AG08396 (cell line): ENCODE results near the gene DTNBP1.

Experiments used
- DNase-seq: peaks from one replicate; pipeline ENCODE4 v3.0.0; 2012; ENCODE audit warnings: low spot score, mixed read lengths

Gene DTNBP1

DNA sequence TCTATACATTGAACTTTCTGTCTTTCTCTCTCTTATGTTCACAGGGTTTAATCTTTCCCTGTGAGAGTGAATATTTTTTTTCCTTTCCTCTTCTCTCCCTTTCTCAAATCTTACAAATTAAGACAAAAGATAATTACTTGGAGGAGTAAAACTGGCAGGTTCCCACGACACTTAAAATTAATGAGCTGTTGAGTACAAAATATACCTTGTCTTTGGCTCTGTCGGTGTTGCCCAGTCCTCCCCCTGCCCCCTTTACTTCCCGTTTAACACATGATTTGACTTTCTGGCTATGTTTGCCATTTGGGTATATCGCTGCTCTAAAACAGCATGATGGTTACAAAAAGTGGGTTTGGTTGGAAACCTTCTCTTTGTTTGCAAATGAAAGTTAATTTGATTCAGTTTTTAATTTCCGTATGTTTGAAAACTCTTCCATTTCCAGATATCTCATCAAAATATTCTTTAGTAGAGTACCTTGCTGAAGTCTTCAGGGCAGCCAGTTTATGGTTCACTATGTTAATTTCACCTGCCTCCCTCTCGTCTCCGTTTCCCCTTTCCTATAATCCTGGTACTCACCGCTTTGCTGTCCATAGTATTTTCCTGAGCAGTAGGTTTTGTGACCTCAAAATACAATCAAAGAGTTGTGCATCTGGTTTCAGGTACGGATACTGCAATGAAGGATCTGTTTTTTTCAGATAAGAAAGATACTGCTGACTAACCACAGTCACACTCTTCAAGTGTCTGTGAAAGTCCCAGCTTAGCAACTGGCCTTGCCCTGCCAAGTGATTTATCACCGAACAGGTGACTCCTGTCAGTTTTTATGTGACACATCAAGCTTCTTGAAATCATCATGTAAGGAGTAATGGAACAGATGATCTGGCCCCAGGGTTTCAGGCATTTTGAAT, 181.2 kb downstream of the DTNBP1 start:
- DNase-seq = no peak

GRCh38 chr6:15480525-15480924, 182.3 kb downstream of the DTNBP1 start:
- no peak for DNase-seq

DNA sequence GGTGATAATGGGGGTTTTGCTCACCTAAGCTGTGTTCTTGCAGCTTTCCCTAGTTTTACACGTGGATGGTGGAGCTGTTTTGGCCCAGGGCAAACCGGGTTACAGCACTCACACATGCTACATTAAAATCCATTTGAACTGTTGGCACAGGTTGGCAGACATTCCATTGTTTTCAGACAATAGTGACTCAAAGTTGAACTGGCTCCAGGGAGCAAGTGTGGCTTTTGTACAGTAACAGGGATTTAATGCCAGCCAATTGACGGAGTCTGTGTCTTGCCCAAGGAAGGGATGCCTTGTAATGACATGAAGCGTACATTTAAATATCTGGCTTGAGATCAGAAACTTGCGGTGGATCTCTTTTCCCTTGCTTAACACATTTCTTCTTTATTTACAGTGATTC, 183.1 kb downstream of the DTNBP1 start:
- no peak for DNase-seq

- no peak for DNase-seq
Observed at GRCh38 chr6:15477746-15478145, 185.1 kb downstream of the DTNBP1 start.

DNA sequence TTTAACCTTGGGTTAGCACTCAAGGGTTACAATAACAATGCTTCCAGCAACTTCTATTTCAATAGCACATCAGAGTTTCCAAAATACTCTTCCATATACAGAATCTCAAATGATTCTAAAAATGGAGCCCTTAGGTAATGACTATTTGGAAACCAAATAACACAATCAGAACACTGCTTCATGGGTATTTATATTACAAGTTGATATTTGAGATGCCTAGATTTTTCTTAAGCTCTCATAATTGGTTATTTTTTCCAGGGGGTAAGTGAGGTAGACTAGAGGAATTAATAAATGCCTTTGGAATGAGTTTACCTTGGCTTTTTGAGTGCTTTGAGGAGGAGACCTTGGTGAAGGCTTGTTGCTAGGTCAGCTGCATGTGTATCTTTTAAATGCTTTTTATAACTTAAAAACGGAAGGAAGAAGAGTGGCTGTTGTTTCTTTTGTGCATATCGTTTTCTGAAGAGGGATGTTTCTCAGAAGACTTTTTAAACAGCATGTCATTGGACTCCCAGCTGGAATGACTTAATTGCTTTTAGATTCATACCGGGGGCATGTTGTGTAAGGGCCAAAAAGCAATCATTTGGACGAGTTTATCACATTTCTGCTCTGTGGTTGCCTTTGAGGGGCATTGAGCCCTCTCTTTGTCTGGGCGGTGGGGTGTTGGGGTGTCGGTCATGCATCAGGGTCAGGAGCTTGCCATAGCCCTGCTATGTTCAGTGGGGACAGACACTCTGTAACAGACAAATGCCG, 186.0 kb downstream of the DTNBP1 start:
- DNase-seq = no peak

GRCh38 chr6:15475872-15476271, 187.0 kb downstream of the DTNBP1 start:
- DNase-seq = no peak

GRCh38 chr6:15475261-15475660, 187.6 kb downstream of the DTNBP1 start:
- no peak for DNase-seq

GRCh38 chr6:15474196-15474595, 188.6 kb downstream of the DTNBP1 start:
- DNase-seq = peak; percentile 54

DNA sequence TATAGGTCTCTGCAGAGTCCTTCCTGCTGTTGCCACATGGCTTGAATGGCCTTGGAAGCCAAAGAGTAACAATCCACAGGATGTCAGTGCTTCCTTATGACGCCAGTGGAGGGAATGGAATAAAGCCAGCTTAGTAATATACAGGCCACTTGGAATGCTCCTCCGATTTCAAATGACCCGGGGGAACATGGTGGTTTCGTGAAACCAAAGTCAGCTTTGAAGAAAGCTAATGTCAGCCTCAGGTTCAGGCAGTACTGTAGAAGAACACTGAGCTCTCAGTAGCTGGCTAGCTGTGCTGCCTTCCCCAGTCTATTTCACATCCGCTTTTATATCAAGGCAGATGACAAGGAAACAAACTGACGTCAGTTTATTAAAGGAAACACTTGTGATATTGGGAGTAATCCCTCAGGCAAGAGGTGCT, 189.1 kb downstream of the DTNBP1 start:
- DNase-seq = no peak

DNA sequence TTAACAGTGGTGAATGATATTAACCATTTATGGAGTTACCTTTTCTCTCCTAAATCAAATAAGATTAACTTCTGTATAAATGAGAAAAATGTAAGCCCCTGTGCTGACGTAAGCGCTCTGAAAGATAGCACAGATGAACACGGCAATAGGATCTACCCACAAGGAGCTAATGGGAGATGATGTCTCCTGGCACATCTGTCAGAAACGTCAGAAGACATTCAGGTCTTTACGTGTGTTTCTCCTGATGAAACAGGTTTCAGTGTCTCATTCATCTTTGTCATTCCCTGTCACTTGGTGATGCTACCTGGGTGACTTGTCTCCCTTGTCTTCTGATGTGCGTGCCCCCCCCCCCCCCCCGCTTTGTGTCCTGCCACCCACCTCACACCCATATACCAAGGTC, 189.7 kb downstream of the DTNBP1 start:
- no peak for DNase-seq
